Keratinocyte (primary cell): ENCODE measurements around the gene TMED6. TPM values are rescaled to one million over a fixed set of nuclear protein-coding genes. Genes with fewer than 3 reads are reported as not detected.

ENCODE experiments used
- DNase-seq: peaks from one replicate; pipeline ENCODE4 v3.0.0-alpha.2; 2011; ENCODE audit warnings: low read depth, missing footprints, low spot score
- FAIRE-seq: peaks from 2 replicates; lab custom pipeline; 2011; peaks lifted over from hg19 to GRCh38; lab: Jason Lieb, UNC
- H2AFZ ChIP-seq: 2 replicates; pipeline ENCODE4 v1.6.0; 2012; ENCODE audit warnings: low read length, control low read depth, inconsistent platforms; ENCODE audit not compliant: control insufficient read depth
- H3K27ac ChIP-seq: 2 replicates; pipeline ENCODE4 v1.5.1; 2011; ENCODE audit warnings: low read length; ENCODE audit not compliant: control insufficient read depth, insufficient read depth
- H3K27me3 ChIP-seq: 3 replicates; pipeline ENCODE4 v1.6.0; 2011; ENCODE audit warnings: low read length; ENCODE audit not compliant: control insufficient read depth, insufficient read depth; ENCODE audit errors: extremely low read depth
- H3K36me3 ChIP-seq, 2 experiments: 2 replicates in 1 of 2; 3 replicates in 1 of 2; pipeline ENCODE4 v1.5.1; 2011; ENCODE audit warnings: low read length in 2 of 2, mild to moderate bottlenecking in 1 of 2; ENCODE audit not compliant: control insufficient read depth in 2 of 2, insufficient read depth in 2 of 2; ENCODE audit errors: extremely low read depth in 1 of 2
- H3K4me1 ChIP-seq: 3 replicates; pipeline ENCODE4 v1.5.1; 2011; ENCODE audit warnings: low read length; ENCODE audit not compliant: control insufficient read depth, insufficient read depth; ENCODE audit errors: extremely low read depth
- H3K4me2 ChIP-seq: 3 replicates; pipeline ENCODE4 v1.6.0; 2011; ENCODE audit warnings: low read depth, low read length; ENCODE audit not compliant: control insufficient read depth, insufficient read depth; ENCODE audit errors: extremely low read depth
- H3K4me3 ChIP-seq, 3 experiments: fragments of 200-600 bp in 1 of 3; sonication (generic) in 1 of 3; 2 replicates in 2 of 3; 3 replicates in 1 of 3; pipeline ENCODE4 v1.5.1; 2011 to 2016; ENCODE audit warnings: low read length in 3 of 3, mild to moderate bottlenecking in 3 of 3, control low read depth in 2 of 3, inconsistent platforms in 1 of 3, low read depth in 1 of 3, mixed read lengths in 1 of 3, mixed run types in 1 of 3, moderate library complexity in 1 of 3; ENCODE audit not compliant: control insufficient read depth in 2 of 3, insufficient read depth in 2 of 3; ENCODE audit errors: extremely low read depth in 1 of 3
- H3K79me2 ChIP-seq: 2 replicates; pipeline ENCODE4 v1.6.0; 2012; ENCODE audit warnings: low read length; ENCODE audit not compliant: control insufficient read depth, insufficient read depth
- H3K9ac ChIP-seq: 3 replicates; pipeline ENCODE4 v1.6.0; 2011; ENCODE audit warnings: low read length; ENCODE audit not compliant: control insufficient read depth, insufficient read depth; ENCODE audit errors: extremely low read depth
- H3K9me1 ChIP-seq: 3 replicates; pipeline ENCODE4 v1.6.0; 2011; ENCODE audit warnings: low read length; ENCODE audit not compliant: control insufficient read depth, insufficient read depth; ENCODE audit errors: extremely low read depth
- H3K9me3 ChIP-seq: 2 replicates; pipeline ENCODE4 v1.5.1; 2012; ENCODE audit warnings: low read depth, low read length; ENCODE audit not compliant: control insufficient read depth
- H4K20me1 ChIP-seq: 3 replicates; pipeline ENCODE4 v1.6.0; 2011; ENCODE audit warnings: low read length; ENCODE audit not compliant: control insufficient read depth, insufficient read depth; ENCODE audit errors: extremely low read depth
- EZH2 ChIP-seq: IDR thresholded peaks from one replicate; pipeline ENCODE4 v1.6.1; 2012; ENCODE audit warnings: inconsistent platforms, mild to moderate bottlenecking, low read length, moderate library complexity
- dilution Hi-C: fragments of 300-500 bp; cut with MboI; formaldehyde crosslinking; loops from one replicate; pipeline ENCODE4 v1.7.0; 2020; ENCODE audit warnings: low sequenced_read_pairs; ENCODE audit not compliant: extremely low pct_ligation_motif_present
- polyA plus RNA-seq, 5 experiments: library from polyadenylated mRNA; depleted of rRNA in 3 of 5; stranded (reverse) in 3 of 5; stranded (forward) in 1 of 5; unstranded in 1 of 5; fragments of >200 nt; gene quantifications; 1 replicate in 1 of 5; 2 replicates in 3 of 5; 3 replicates in 1 of 5; pipeline versions ENCODE4 v1.2.1 to v1.2.3, GENCODE V29; 2011 to 2012; ENCODE audit warnings: missing spikeins in 2 of 5, low read depth in 1 of 5, low replicate concordance in 1 of 5
- TF ChIP-seq, protein P1 (sequence below), 3 experiments: IDR thresholded peaks in 1 of 3; conservative IDR thresholded peaks in 1 of 3; optimal IDR thresholded peaks in 1 of 3; 2 replicates in 2 of 3; 3 replicates in 1 of 3; pipeline versions ENCODE3 to v1.5.1; 2011; ENCODE audit warnings: low read length in 3 of 3, mild to moderate bottlenecking in 3 of 3, moderate library complexity in 2 of 3, control low read depth in 1 of 3, inconsistent platforms in 1 of 3; ENCODE audit not compliant: insufficient read depth in 2 of 3; ENCODE audit errors: extremely low read depth in 1 of 3

Gene TMED6
- polyA plus RNA-seq, 1 donor (not counting 4 experiments of a cell fraction or from before 2014, with no cell fraction given): 0.09 TPM

DNA sequence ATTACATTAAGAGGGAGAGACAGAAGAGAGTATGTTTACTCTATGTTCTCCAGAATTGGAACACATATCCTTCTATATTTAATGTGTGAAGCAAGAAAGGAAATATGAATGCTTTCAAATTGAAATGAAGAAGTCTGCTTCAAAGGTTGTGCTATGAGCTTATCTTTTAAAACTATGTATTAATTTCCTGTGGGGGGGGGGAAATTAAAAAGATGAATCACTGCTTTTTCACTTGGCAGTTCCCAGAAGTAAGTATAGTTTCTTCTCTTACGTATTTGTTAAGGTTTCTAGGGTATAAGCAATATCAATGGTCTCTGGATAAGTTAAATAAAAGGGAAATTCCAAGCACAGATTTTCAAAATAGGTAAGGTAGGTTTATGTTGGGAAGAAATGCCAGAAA, 27.2 kb upstream of the TMED6 start:
- Histone ChIP-seq H3K79me2 (peaks cover 12% of the 10 kb centered on the region), H3K9ac (no peak overlapping the region), H3K27ac (no peak overlapping the region), H4K20me1 (no peaks in the 10 kb centered on the region), H3K4me2 (no peak overlapping the region), H3K36me3 (peaks cover 9 to 13% of the 10 kb centered on the region in 2 experiments), H2AFZ (no peak overlapping the region), H3K4me3 (no peak overlapping the region), H3K9me3 (no peaks in the 10 kb centered on the region), H3K27me3 (no peaks in the 10 kb centered on the region), H3K9me1 (no peaks in the 10 kb centered on the region), H3K4me1 (no peaks in the 10 kb centered on the region)
- dilution Hi-C loops: no loop called here
- FAIRE-seq (no peak), DNase-seq (no peak)
- no peak for TF ChIP-seq EZH2
- TF ChIP-seq, protein P1, sequence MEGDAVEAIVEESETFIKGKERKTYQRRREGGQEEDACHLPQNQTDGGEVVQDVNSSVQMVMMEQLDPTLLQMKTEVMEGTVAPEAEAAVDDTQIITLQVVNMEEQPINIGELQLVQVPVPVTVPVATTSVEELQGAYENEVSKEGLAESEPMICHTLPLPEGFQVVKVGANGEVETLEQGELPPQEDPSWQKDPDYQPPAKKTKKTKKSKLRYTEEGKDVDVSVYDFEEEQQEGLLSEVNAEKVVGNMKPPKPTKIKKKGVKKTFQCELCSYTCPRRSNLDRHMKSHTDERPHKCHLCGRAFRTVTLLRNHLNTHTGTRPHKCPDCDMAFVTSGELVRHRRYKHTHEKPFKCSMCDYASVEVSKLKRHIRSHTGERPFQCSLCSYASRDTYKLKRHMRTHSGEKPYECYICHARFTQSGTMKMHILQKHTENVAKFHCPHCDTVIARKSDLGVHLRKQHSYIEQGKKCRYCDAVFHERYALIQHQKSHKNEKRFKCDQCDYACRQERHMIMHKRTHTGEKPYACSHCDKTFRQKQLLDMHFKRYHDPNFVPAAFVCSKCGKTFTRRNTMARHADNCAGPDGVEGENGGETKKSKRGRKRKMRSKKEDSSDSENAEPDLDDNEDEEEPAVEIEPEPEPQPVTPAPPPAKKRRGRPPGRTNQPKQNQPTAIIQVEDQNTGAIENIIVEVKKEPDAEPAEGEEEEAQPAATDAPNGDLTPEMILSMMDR (optimal IDR thresholded peaks at IDR 0.05 in 1 of 3, IDR thresholded peaks at IDR 0.05 in 1 of 3, conservative IDR thresholded peaks at IDR 0.05 in 1 of 3; ENCODE audit: extremely low read depth in 1 of 3, insufficient read depth in 2 of 3, low read length in 3 of 3): no peak

DNA sequence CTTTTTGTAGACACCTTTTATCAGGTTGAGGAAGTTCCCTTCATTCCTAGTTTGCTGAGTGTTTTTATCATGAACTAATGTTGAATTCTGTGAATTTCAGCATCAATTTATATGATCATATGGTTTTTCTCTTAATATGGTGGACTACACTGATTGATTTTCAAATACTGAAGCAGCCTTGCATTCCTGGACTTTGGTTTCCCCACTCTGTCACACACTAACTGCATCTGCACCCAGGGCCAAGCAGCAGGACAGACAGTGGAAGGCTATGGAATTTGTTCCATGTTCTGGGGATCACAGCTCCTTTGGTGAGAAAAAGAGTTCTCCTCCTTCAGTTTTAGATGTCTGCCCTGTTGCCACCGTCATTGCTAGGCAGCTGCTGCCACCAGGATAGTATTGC, 26.4 kb upstream of the TMED6 start:
- Histone ChIP-seq H3K9me1 (no peaks in the 10 kb centered on the region), H3K4me2 (no peak overlapping the region), H3K4me1 (no peaks in the 10 kb centered on the region), H3K9ac (no peak overlapping the region), H3K4me3 (no peak overlapping the region), H3K36me3 (peaks cover 13 to 14% of the 10 kb centered on the region in 2 experiments), H2AFZ (no peak overlapping the region), H3K79me2 (peaks cover 9% of the 10 kb centered on the region), H4K20me1 (no peaks in the 10 kb centered on the region), H3K27me3 (no peaks in the 10 kb centered on the region), H3K9me3 (no peaks in the 10 kb centered on the region), H3K27ac (no peak overlapping the region)
- TF ChIP-seq, protein P1 (optimal IDR thresholded peaks at IDR 0.05 in 1 of 3, IDR thresholded peaks at IDR 0.05 in 1 of 3, conservative IDR thresholded peaks at IDR 0.05 in 1 of 3; ENCODE audit: extremely low read depth in 1 of 3, insufficient read depth in 2 of 3, low read length in 3 of 3): no peak
- TF ChIP-seq EZH2: no peak
- dilution Hi-C loops: no loop called here
- FAIRE-seq (no peak), DNase-seq (no peak)
